Lower leg skin (tissue), 3 donors: ENCODE measurements around the gene CLDN9.

Experiments used
- POLR2A ChIP-seq, 2 donors: fragments of 450-650 bp; IDR thresholded peaks; one replicate each; pipeline ENCODE4 v1.6.1; 2016 to 2017; ENCODE audit warnings: antibody characterized with exemption in 2 of 2, mild to moderate bottlenecking in 1 of 2, moderate library complexity in 1 of 2
- TF ChIP-seq, protein P1 (sequence below), 3 donors: fragments of 450-650 bp; IDR thresholded peaks; one replicate each; pipeline ENCODE4 v1.5.1; 2016; ENCODE audit warnings: antibody characterized with exemption in 3 of 3, mild to moderate bottlenecking in 3 of 3, moderate library complexity in 2 of 3

DNA sequence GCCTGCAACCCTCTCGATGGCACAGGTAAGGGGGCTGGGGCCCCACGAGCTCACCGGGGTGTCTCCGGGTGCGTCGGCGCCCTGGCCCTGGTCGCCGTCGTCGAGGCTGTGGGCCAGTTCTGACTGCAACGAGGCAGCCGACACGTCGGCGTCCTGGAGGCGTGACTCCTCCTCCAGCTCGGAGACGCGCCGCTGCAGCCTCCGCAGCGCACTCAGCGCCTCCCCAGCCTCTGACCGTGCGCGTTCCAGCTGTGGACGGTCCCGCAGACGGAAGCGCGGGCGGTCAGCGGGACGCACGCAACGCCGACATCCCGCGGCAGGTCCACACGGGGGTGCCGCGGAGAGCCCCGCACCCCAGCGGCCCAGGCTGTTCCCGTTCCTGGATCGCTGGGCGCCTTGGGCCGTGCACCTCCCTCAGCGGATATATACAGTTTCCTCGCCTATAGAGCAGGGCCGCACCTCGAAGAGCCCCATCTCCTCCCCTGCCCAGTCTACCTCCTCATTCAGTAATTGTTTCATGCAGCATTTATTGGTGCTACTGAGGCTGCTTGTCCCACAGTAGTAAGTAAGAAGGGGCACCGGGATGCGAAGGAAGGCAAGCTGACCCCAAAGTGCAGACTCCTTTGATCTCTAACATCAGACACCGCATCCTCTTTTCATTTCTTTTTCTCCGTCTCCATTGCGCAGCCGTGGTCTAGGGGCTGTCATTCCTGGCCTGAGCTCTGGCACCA is 16.9 kb downstream of the CLDN9 start:
- no peak for TF ChIP-seq POLR2A (IDR thresholded peaks at IDR 0.05)
- TF ChIP-seq, protein P1, sequence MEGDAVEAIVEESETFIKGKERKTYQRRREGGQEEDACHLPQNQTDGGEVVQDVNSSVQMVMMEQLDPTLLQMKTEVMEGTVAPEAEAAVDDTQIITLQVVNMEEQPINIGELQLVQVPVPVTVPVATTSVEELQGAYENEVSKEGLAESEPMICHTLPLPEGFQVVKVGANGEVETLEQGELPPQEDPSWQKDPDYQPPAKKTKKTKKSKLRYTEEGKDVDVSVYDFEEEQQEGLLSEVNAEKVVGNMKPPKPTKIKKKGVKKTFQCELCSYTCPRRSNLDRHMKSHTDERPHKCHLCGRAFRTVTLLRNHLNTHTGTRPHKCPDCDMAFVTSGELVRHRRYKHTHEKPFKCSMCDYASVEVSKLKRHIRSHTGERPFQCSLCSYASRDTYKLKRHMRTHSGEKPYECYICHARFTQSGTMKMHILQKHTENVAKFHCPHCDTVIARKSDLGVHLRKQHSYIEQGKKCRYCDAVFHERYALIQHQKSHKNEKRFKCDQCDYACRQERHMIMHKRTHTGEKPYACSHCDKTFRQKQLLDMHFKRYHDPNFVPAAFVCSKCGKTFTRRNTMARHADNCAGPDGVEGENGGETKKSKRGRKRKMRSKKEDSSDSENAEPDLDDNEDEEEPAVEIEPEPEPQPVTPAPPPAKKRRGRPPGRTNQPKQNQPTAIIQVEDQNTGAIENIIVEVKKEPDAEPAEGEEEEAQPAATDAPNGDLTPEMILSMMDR (IDR thresholded peaks at IDR 0.05), result no peak
